SK-N-MC (cell line): ENCODE measurements around the gene CRY2.

Experiments used
- DNase-seq: peaks from one replicate; pipeline ENCODE4 v3.0.0-alpha.2; 2011; ENCODE audit warnings: low read depth, low spot score
- H3K27ac ChIP-seq: fragments of 200-600 bp; sonication (generic); 2 replicates; pipeline ENCODE4 v1.5.1; 2016; ENCODE audit warnings: mixed run types
- H3K36me3 ChIP-seq: fragments of 200-600 bp; sonication (generic); 2 replicates; pipeline ENCODE4 v1.6.1; 2017; ENCODE audit warnings: antibody characterized with exemption, low read length, mixed read lengths; ENCODE audit not compliant: insufficient read depth
- H3K4me3 ChIP-seq: fragments of 200-600 bp; sonication (generic); 2 replicates; pipeline ENCODE4 v1.5.1; 2016
- H3K9ac ChIP-seq: fragments of 200-600 bp; sonication (generic); 2 replicates; pipeline ENCODE4 v1.8.0; 2017; ENCODE audit warnings: mixed run types, mixed read lengths; ENCODE audit not compliant: insufficient read length
- H3K9me3 ChIP-seq: fragments of 200-600 bp; sonication (generic); 2 replicates; pipeline ENCODE4 v1.6.1; 2017; ENCODE audit warnings: low read depth, mild to moderate bottlenecking, antibody characterized with exemption, low read length, moderate library complexity, mixed read lengths
- EZH2 ChIP-seq: fragments of 200-600 bp; sonication (generic); IDR thresholded peaks from one replicate; pipeline ENCODE4 v1.6.1; 2017; ENCODE audit warnings: antibody characterized with exemption
- FOXP2 ChIP-seq: optimal IDR thresholded peaks from 2 replicates; pipeline ENCODE3; 2011; ENCODE audit warnings: mild to moderate bottlenecking, moderate library complexity; ENCODE audit not compliant: insufficient read depth; ENCODE audit errors: extremely low read length, control extremely low read depth
- POLR2AphosphoS5 ChIP-seq: IDR thresholded peaks from 2 replicates; pipeline ENCODE4 v1.6.1; 2012; ENCODE audit warnings: mild to moderate bottlenecking, low read depth, low read length, borderline replicate concordance

Gene CRY2

DNA sequence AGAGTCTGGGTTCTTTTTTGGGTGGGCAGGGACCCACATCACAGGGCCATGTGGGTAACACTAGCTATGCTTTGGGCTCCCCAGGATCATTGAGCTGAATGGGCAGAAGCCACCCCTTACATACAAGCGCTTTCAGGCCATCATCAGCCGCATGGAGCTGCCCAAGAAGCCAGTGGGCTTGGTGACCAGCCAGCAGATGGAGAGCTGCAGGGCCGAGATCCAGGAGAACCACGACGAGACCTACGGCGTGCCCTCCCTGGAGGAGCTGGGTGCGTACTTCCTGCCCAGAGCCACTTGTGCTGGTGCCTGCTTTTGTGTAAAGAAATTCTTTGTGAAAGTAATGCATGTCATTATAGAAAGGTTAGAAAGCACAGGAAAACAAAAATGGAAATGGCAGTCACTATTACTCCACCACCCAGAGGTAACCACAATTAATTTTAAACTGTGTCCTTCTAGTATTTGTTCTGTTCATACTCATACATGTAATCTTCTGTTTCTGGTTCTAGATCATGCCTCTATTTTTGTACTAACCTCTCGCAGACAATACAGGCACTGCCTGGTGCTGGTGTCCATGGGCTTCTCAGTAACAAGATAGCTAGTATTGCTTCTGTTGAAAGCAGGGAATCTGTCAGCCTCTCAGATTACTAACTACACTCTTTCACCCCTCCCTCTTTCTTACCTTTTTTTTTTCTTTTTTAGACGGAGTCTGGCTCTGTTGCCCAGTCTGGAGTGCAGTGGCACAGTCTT, 13.7 kb downstream of the CRY2 start:
- no peak for DNase-seq
- TF ChIP-seq EZH2: no peak
- no peak for TF ChIP-seq POLR2AphosphoS5
- TF ChIP-seq FOXP2: no peak

DNA sequence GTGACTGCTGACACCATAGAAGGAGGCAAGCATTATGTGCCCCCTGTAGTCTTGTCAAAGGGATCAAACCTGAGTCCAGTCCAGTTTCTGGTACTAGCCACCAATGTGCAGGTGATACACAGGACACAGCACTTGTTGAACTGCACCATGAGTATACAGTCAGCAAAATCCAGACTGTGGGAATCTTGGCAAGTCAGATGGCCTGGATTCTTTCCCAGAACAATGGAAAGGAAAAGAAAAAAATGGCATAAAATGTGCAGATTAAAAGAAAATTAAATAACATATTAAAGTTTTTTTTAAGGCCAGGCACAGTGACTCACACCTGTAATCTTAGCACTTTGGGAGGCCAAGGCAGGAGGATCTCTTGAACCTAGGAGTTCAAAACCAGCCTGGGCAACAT, 16.8 kb downstream of the CRY2 start:
- Histone ChIP-seq H3K36me3 (peaks cover 55% of the 10 kb centered on the region), H3K4me3 (no peak overlapping the region), H3K9me3 (no peaks in the 10 kb centered on the region), H3K9ac (no peak overlapping the region), H3K27ac (no peak overlapping the region)
- DNase-seq: no peak
- TF ChIP-seq POLR2AphosphoS5 (no peak), FOXP2 (no peak), EZH2 (no peak)

More for the DNA sequence above, 13.7 kb downstream of the CRY2 start:
- Histone ChIP-seq H3K4me3 (no peak overlapping the region), H3K27ac (no peak overlapping the region), H3K9me3 (no peaks in the 10 kb centered on the region), H3K9ac (no peak overlapping the region), H3K36me3 (peaks cover 46% of the 10 kb centered on the region)

- Histone ChIP-seq H3K9me3 (no peaks in the 10 kb centered on the region), H3K9ac (no peak overlapping the region), H3K36me3 (peaks cover 56% of the 10 kb centered on the region), H3K4me3 (no peak overlapping the region), H3K27ac (no peak overlapping the region)
- no peak for DNase-seq
- no peak for TF ChIP-seq POLR2AphosphoS5
- no peak for TF ChIP-seq FOXP2
- TF ChIP-seq EZH2: no peak
Measured at GRCh38 chr11:45869551-45869950, 22.3 kb downstream of the CRY2 start.

DNA sequence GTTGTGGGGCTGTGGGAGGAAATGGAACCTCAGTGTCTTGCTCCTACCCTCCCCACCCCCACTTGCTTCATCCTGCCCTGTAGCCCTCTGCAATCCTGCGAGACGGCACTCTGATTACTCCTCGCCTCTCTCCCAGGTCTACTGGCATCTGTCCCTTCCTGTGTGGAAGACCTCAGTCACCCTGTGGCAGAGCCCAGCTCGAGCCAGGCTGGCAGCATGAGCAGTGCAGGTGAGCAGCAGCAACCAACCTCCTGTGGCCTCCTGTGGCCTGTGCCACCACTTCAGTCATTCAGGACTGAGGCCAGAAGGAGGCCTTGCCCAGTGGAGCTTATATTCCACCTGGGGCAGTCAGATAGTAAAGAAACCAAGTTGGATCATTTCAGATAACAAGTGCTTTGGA, 23.4 kb downstream of the CRY2 start:
- Histone ChIP-seq H3K9ac (no peak overlapping the region), H3K36me3 (peaks cover 60% of the 10 kb centered on the region), H3K9me3 (no peaks in the 10 kb centered on the region), H3K4me3 (no peak overlapping the region), H3K27ac (no peak overlapping the region)
- DNase-seq: no peak
- TF ChIP-seq EZH2 (no peak), FOXP2 (no peak), POLR2AphosphoS5 (no peak)

DNA sequence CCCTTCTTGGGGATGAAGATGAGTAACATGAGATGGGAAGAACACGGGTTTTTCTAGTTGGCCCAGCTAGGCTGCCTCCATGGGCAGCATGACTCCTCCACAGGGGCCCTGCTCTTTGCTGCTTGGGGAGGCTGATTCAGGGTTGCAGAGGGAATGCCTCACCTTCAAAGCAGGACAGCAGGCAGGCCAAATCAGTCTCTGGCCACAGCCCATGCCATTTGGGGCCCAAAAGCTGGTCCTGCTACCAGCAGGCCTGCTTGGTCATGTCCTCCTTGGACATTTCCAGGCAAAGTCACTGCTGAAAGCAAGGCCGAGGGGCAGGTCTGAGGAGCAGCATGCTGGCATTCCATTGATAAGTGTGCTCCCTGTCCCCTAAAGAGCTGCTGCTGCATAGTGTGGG, 24.4 kb downstream of the CRY2 start:
- no peak overlapping the region for H3K9ac ChIP-seq
- no peak for DNase-seq
- no peak overlapping the region for H3K4me3 ChIP-seq
- TF ChIP-seq FOXP2 (no peak), POLR2AphosphoS5 (no peak), EZH2 (no peak)
- peaks cover 60% of the 10 kb centered on the region for H3K36me3 ChIP-seq
- no peaks in the 10 kb centered on the region for H3K9me3 ChIP-seq
- no peak overlapping the region for H3K27ac ChIP-seq

GRCh38 chr11:45872651-45873356, 25.5 kb downstream of the CRY2 start:
- peaks cover 53% of the 10 kb centered on the region for H3K36me3 ChIP-seq
- TF ChIP-seq POLR2AphosphoS5 (no peak), FOXP2 (no peak), EZH2 (no peak)
- no peak overlapping the region for H3K9ac ChIP-seq
- no peak overlapping the region for H3K27ac ChIP-seq
- H3K9me3 ChIP-seq: no peaks in the 10 kb centered on the region
- no peak for DNase-seq
- no peak overlapping the region for H3K4me3 ChIP-seq

GRCh38 chr11:45876401-45876800, 29.1 kb downstream of the CRY2 start:
- Histone ChIP-seq H3K4me3 (no peak overlapping the region), H3K36me3 (peaks cover 26% of the 10 kb centered on the region), H3K27ac (no peak overlapping the region), H3K9me3 (no peaks in the 10 kb centered on the region), H3K9ac (no peak overlapping the region)
- TF ChIP-seq EZH2: no peak
- DNase-seq: no peak

DNA sequence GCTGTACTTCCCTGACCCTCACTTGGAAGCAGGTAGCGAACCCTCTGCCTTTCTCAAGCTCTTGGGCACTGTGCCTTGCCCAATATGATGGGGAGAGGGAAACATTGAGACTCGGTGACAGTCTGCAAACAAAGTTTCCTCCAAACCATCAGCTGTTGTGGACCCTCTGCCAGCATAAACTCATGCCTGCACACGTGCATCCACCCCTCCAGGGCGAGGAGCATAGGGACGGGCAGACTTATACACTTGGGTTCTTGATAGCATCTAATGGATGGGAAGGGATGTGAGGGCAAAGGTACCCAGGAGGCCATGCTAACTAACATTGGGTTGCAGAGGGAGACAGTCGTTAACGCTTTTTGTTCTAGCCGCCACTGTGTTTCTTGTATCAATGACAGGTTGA, 29.9 kb downstream of the CRY2 start:
- TF ChIP-seq FOXP2 (no peak), POLR2AphosphoS5 (no peak), EZH2 (no peak)
- no peak overlapping the region for H3K9ac ChIP-seq
- H3K36me3 ChIP-seq: peaks cover 18% of the 10 kb centered on the region
- no peaks in the 10 kb centered on the region for H3K9me3 ChIP-seq
- H3K27ac ChIP-seq: no peak overlapping the region
- DNase-seq: no peak
- H3K4me3 ChIP-seq: no peak overlapping the region
